Measurements from ENCODE around the gene C16orf87.

C16orf87 gene

DNA sequence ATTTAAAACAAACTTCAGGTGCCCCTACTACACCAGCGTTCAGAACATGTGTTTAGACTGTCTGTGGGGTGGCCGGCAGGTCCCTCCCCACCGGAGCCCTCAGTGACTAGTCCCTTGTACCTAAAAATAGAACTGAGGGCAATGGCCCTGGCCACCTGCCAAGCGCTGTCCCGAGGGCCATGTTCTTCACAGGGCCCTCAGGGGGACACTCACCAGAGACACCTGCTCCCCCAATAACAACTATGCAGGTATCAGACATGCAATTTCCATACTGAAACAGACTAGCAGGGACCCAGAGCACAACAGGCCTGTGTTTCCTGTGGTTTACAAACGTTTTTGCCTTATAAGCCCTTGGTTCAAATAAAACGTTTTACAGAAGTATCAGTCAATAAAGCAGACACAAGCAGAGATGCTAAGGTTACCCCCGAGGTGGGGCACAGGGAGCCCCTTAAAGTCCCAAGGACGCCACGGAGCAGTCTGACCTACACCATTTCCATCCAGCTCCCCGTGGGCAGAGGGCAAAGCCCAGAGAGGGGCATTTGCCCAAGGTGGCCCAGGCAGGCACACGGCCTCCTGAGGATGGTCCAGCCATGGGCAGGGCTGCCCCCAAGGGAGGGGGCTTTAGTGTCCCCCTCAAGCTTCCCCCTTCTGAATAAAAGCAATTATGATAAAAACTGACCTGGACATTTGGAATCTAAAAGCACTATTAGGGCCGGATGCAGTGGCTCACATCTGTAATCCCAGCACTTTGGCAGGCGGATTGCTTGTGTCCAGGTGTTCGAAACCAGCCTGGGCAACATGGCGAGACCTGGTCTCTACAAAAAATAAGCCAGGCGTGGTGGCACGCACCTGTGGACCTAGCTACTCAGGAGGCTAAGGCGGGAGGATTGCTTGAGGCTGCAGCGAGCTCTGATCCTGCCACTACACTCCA, 81.9 kb downstream of the C16orf87 start:
- H3K27ac ChIP-seq = no peak overlapping the region
- TF ChIP-seq, protein P1, sequence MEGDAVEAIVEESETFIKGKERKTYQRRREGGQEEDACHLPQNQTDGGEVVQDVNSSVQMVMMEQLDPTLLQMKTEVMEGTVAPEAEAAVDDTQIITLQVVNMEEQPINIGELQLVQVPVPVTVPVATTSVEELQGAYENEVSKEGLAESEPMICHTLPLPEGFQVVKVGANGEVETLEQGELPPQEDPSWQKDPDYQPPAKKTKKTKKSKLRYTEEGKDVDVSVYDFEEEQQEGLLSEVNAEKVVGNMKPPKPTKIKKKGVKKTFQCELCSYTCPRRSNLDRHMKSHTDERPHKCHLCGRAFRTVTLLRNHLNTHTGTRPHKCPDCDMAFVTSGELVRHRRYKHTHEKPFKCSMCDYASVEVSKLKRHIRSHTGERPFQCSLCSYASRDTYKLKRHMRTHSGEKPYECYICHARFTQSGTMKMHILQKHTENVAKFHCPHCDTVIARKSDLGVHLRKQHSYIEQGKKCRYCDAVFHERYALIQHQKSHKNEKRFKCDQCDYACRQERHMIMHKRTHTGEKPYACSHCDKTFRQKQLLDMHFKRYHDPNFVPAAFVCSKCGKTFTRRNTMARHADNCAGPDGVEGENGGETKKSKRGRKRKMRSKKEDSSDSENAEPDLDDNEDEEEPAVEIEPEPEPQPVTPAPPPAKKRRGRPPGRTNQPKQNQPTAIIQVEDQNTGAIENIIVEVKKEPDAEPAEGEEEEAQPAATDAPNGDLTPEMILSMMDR (conservative IDR thresholded peaks at IDR 0.05) = no peak

DNA sequence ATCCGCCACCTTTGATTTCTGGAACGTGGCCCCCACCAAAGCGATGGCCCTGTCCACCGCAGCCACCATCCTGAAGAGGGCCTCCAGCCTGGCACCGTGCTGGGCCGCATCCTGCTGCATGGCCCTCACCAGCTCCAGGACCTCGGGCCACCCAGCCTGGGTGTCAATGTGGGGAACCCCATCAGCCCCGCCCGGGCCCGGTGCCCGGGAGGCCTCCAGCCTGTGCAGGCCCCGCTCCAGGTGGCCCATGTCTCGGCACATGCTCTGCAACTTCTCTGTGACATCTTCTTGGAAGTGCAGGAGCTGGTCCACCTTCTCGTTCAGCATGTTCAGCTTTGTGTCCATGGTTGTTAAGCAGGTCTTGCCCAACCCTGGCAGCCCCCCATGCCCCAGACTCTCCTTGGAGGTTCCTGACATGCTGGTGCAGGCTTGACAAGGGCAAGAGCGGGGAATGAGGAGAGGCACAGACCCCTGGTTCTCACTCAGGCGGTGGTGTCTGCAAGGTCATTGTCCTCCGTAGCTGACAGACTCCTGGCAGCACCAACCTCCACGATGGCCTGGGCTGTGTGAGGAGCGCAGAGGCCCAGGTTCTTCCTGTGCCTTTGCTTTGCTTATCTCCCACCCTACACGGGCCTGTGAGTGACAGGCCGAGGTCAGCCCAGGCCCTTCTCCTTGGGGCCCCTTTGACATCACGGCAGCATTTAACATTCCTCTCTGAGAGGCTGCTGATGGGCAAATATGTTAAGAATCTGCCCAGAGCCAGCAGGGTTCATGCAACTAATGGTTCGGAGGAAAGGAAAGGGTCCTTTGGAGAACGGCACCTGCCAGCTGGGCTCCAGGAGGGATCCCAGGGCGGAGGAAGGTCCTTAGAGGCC, 83.0 kb downstream of the C16orf87 start, which contains the start of gene MYLK3:
TSS of gene MYLK3 (minus strand) at position 568 of the 875 bp plus-strand sequence. CDS start at position 417, 151 bp downstream.
- TF ChIP-seq, protein P1 (conservative IDR thresholded peaks at IDR 0.05) = no peak
- H3K27ac ChIP-seq = no peak within 1 kb of the TSS

DNA sequence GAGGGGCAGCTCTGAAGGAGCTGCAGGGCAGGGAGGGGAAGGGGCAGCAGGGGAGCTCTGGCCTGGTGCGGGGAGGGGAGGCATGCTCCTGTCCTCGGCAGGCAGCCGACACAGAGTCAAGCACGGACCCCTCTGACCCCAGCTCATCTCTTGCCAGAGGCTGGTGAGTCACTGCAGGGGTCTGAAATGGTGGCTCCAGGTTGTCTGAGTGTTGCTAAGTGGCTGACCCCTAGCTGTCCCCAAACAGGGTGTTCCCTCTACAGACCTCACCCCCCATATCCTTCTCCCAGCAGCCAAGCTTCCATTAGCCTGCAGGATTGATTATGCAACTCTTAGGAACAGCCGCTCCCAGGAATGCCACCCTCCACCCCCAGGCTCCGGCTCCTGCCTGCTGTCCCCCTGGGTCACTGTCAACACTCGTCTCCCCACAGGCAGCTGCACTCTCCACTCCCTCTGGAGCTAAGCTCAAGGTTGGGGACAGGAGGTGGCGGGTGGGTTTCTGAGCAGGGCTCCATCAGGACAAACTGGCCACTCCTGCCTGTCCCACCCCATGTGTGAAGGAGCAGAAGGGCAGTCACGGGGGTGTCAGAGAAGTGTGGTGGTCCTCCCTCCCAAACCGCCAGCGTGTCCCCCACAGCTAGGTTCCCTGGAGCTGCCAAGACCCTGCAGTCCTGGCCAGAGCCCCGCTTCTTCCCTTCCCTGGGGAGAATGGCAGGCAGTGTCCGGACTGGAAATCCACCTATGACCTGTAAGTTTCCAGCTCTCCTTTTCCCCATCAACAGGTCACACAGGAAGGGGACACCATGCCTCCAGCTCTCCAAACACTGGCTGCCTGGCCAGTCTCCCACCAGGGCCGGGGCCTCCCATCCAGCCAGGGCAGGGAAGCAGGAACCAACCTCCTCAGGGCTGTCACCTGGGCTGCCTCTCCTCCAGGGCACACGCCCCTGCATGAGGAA, 83.9 kb downstream of the C16orf87 start:
- H3K27ac ChIP-seq = no peak overlapping the region
- TF ChIP-seq, protein P1 (conservative IDR thresholded peaks at IDR 0.05) = no peak

Data from VCaP (cell line).